GM12864 (cell line): Measurements from ENCODE around the gene SORBS1.
"Not testable (repeated sequence)": the region's sequence is repeated elsewhere in the genome, so short reads cannot be mapped to it uniquely, and the experiment has no call there.

Source experiments
- DNase-seq: peaks from one replicate; pipeline ENCODE4 v3.0.0-alpha.2; 2011; ENCODE audit warnings: low read depth
- H3K4me3 ChIP-seq: 2 replicates; pipeline ENCODE4 v1.5.1; 2011; ENCODE audit warnings: mild to moderate bottlenecking, low read depth, low read length, control low read depth
- TF ChIP-seq, protein P1 (sequence below): IDR thresholded peaks from 2 replicates; pipeline ENCODE4 v1.5.1; 2011; ENCODE audit warnings: low read depth, mild to moderate bottlenecking, moderate library complexity, low read length, control low read depth, inconsistent platforms; ENCODE audit errors: missing control alignments

Gene SORBS1

GRCh38 chr10:95469251-95469650, 91.9 kb downstream of the SORBS1 start:
- DNase-seq = no peak
- TF ChIP-seq, protein P1, sequence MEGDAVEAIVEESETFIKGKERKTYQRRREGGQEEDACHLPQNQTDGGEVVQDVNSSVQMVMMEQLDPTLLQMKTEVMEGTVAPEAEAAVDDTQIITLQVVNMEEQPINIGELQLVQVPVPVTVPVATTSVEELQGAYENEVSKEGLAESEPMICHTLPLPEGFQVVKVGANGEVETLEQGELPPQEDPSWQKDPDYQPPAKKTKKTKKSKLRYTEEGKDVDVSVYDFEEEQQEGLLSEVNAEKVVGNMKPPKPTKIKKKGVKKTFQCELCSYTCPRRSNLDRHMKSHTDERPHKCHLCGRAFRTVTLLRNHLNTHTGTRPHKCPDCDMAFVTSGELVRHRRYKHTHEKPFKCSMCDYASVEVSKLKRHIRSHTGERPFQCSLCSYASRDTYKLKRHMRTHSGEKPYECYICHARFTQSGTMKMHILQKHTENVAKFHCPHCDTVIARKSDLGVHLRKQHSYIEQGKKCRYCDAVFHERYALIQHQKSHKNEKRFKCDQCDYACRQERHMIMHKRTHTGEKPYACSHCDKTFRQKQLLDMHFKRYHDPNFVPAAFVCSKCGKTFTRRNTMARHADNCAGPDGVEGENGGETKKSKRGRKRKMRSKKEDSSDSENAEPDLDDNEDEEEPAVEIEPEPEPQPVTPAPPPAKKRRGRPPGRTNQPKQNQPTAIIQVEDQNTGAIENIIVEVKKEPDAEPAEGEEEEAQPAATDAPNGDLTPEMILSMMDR = no peak
- H3K4me3 ChIP-seq = no peak overlapping the region

- not testable (repeated sequence) for DNase-seq, H3K4me3 ChIP-seq
These were observed 93.5 kb downstream of the SORBS1 start for GRCh38 chr10:95467642-95468041.

- no peak overlapping the region for H3K4me3 ChIP-seq
- no peak for DNase-seq
- TF ChIP-seq, protein P1 = peak; percentile 11
These were observed 94.0 kb downstream of the SORBS1 start for GRCh38 chr10:95467162-95467599.

DNA sequence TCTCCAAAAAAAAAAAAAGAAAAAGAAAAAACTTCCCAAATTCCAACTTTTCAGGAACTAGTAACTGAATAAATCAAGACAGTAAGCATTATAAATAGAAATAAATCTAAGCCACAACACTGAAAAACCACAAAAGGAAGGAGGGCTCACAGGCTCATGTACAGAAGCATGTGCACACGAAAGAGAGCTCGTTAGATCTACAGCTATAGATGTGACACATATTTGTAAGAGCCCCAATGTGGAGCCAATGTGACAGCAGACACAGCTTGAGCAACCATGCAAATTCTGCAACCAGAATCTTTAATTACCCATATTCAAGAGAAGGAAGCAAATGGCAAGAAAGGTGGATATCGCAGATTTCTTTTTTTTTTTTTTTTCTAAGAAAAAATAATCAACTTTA, 94.7 kb downstream of the SORBS1 start:
- no peak overlapping the region for H3K4me3 ChIP-seq
- no peak for DNase-seq
- TF ChIP-seq, protein P1 = no peak

DNA sequence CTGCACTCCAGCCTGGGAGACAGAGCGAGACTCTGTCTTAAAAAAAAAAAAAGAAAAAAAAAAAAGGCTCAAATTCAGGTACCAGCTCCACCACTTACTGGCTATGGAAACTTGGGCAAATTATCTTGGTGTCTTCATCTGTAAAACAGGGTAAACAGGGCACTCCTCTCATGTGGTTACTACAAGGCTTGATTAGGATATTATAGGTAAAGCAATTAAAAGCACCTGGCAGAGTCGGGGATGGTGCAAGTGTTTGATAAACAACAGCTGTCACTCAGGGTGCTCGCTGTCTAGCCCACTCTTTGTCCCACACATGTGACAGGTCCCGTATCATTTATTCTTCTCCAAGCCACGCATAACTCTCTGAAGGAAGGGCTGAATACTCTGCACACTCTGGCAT, 96.9 kb downstream of the SORBS1 start:
- TF ChIP-seq, protein P1 = no peak

DNA sequence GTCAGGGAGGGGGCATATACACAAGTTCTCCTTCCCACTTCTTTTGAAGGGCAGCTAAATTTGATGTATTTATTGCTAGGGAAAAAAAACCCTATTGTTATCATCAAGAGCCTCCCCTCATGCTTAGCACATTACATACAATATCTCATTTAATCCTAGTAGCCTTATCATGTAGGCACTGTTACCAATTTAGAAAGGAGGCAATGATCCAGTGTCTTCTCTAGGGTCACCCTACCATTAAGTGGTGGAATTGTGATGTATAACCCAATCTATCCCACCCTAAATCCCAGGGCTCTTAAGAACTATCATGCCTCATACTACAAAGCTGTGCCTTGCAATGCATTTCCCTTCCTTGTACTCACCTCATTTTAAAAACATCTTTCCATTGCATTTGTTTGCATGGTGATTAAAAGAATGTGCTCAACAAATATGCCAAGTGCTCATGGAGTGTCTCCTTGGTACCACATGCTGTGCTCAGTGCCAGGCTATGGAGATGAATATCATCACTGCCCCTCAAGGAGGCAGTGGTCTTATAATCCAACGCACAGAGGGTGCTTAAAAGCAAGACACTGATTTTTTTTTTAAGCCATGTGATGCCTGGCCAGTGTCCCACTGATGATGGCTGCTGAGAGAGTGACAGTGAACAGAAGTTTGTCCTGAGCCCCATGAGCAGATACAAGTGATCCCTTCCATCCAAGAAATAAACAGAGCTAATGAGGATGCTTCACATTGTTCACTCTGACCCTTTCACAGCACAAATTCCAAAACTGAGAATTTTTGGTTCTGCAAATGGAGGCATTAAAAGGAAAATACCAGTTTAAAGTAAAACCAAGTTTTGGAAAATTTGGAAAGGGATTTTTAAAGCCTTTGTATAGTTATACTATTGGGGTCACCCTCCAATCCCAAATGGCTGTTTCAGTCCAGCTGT, 98.2 kb downstream of the SORBS1 start:
- DNase-seq = no peak
- TF ChIP-seq, protein P1 = no peak
- no peak overlapping the region for H3K4me3 ChIP-seq

More for the DNA sequence above, 96.9 kb downstream of the SORBS1 start:
- no peak overlapping the region for H3K4me3 ChIP-seq
- DNase-seq = no peak

GRCh38 chr10:95461611-95462010, 99.6 kb downstream of the SORBS1 start:
- H3K4me3 ChIP-seq = no peak overlapping the region
- DNase-seq = no peak

More at GRCh38 chr10:95461611-95462010, 99.6 kb downstream of the SORBS1 start:
- TF ChIP-seq, protein P1 = no peak
